Heart left ventricle (tissue), 13 donors: ENCODE data around the gene EVL.

Experiments used
- CTCF ChIP-seq, 12 donors: fragments of 200-600 bp; sonication (generic) in 4 of 12; IDR thresholded peaks; one replicate each; pipeline versions ENCODE4 v1.5.0 to v1.8.0; 2018 to 2022; ENCODE audit warnings: antibody characterized with exemption in 12 of 12, mild to moderate bottlenecking in 5 of 12
- POLR2A ChIP-seq, 2 donors: fragments of 450-650 bp; IDR thresholded peaks; one replicate each; pipeline ENCODE4 v1.6.1; 2017; ENCODE audit warnings: antibody characterized with exemption in 2 of 2, mild to moderate bottlenecking in 2 of 2, moderate library complexity in 2 of 2
- donor health status: ischemic (EF 13 %, LVEDD 7.1; RV severe dilation, severe dysfunction).
- donor health status: DM: no; HTN: yes; CAD: no.
- donor health status: DM: no; HTN: no; CAD: no.
- donor health status: ischemic (EF 25% LVEDD 6.9; RV normal size, moderate dysfunction).
- donor health status: ischemic (EF 25% LVEDD 5.7; RV mildly dilated, moderate dysfunction).
- donor health status: ischemic (EF 35%, LVEDD 5.7; RV mildly dilated, moderate dysfunction).
- donor health status: nonischemic (EF 11% LVEDD 7.7; RV severe dilation, severe dysfunction).
- donor health status: DM: yes; HTN: yes; CAD: no.
- donor health status: PGD.
- donor health status: ischemic (EF 29% LVEDD 5.4; RV normal size, mild dysfunction).
- donor health status: nonischemic (EF 23%, LVEDD 6.1; RV moderate dilation, normal function).

DNA sequence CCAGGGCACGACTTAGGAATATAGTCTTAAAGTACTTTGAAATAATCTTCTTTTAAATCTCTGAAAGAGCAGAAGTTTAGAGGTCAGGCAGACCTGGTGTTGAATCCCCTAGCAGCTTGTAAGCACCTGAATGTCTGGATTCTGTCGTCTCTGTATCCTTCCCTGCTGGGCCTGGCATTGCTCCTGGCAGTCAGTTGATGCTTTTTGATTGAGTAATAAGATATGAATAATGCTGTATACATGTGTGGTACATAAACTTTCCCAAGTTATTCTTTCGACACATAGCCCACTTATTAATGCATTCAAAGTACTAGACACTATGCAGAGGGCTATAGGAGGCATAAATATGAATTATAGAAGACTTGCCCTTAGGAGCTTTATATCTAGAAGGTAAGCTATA is 31.4 kb downstream of the EVL start:
- no peak for TF ChIP-seq CTCF (IDR thresholded peaks at IDR 0.05)
- no peak for TF ChIP-seq POLR2A (IDR thresholded peaks at IDR 0.05)
